Hepatic stellate cell (primary cell): ENCODE results near the gene NCOA5.

ENCODE experiments used
- DNase-seq: peaks from one replicate; pipeline ENCODE4 v3.0.0; 2011; ENCODE audit warnings: low spot score

NCOA5 gene

DNA sequence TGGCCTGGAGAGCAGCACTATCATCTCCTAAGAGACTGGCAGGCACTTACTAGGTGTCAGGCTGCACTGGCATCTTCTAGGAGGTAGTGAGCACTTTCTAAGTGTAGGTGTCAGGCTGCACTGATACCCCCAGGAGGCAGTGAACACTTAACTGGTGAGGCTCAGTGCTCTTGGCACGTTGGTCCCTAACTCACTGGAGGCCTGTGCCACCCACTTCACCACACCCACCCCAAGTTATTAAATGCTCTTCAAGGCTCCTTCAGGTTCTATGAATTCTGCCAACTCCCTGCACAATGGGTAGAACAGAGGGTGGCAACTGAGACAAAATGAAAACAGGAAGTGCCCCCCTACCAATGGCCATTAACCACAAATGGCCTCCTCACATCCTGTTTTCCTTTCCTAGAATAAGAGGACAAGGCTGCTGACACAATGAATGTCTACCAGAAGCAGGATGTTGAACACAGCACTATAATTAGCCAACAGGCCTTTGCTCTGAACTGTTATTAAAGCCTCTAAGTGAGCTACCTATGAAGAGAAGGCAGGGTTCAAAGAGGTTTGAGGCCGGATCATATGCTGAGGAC, 29.4 kb downstream of the NCOA5 start:
- DNase-seq = no peak

- DNase-seq = no peak
These were observed 31.0 kb downstream of the NCOA5 start for GRCh38 chr20:46058599-46059281.

- DNase-seq = peak; percentile 37
These were observed 31.7 kb downstream of the NCOA5 start for GRCh38 chr20:46057856-46058598.

DNA sequence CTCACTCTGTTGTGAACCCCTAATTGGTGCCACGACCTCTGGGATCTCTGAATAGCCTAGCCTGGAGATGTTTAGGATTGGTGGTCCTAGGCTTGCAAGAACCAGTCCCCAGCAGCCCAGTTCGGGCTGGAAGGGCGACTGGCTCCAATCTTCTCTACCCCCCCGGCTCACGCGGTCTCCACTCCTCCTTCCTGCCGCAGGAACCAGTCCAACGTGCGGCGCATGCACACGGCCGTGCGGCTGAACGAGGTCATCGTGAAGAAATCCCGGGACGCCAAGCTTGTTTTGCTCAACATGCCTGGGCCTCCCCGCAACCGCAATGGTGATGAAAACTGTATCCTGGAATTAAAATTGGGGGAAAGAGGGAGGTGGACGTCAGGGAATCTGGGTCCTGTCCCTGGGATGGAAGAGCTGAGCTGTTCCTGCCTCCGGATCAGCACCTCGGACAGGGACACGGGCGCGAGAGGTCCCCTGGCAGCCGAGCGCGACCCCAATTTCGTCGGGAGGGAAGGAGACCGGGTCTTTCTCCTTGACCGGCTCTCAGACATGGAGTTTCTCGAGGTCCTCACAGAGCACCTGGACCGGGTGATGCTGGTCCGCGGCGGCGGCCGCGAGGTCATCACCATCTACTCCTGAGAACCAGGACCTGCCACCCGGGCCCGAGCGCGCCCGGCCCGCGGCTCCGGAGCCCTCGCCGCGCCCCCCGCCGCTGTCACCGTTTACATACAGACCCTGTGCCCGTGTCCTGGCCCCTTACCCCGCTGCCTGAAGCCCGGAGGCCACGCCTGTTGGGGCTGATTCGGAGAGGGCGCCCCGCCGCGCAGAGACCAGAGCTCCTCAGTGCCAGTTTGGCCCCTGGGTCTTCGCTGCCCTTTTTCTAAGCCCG, 32.5 kb downstream of the NCOA5 start:
- DNase-seq = peak; percentile 51

DNA sequence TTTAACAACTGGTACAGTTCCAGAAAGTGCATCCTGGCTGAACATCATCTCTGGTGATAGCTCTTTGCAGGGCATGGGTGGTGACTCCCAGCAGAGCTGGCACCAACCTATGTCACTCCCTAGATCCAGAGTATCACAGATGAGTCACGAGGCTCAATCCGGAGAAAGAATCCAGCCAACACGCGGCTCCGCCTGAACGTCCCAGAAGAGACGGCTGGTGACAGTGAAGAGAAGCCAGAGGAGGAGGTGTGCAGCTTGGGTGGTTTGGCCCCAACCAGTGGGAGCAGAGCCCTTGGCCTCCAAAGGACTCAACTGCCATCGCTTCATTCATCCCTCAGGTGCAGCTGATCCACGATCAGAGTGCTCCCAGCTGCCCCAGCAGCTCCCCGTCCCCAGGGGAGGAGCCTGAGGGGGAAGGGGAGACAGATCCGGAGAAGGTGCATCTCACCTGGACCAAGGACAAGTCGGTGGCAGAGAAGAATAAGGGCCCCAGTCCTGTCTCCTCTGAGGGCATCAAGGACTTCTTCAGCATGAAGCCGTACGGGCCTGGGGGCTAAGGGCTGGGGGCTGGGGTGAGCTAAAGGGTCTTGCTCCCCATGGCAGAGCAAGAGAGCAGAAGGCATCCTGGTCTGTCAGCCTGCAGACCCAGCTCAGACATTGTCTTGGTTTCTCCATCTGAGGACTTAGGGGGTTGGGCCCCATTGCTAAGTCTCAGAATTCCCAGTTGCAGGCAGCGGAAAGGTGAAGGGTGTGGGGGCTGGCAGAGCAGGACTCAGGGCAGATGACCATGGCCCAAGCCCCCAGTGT, 33.5 kb downstream of the NCOA5 start:
- DNase-seq = no peak

DNA sequence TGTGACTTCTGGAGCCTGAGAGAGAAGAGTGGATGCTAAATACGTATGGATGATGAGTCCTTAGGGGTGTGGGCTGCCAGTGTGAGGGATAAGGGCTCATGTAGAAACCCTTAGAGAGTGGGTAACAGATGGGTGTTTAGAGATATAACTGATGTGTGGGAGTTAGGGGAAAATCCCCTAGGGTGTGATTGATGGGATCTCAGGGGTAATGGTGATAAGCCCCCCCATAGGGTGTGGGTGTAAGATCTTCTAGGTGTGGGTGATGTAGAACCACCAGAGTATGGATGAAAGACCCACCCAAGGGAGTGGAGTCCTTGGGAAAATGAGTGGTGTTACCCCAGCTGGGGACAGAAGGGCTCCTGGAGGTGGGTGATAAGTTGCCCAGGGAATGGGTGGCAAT, 34.5 kb downstream of the NCOA5 start:
- DNase-seq = no peak

DNA sequence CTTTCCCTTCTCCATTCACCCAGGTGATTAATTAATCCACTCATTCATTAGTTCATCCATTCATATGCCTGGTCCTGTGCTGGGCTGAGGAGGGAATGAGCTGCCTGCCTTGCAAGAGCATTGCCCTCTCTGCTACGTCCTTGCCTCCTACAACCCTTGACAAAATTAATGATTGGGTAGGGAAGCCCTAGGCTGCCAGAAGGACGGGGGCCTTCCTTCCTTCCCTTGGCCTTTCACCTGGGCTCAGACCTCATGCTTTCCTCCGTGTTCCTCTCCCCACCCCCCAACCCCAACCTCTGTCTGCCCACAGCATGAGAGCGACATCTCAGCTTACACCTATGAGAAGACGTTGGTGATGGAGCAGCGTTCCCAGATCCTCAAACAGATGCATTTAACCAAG, 35.2 kb downstream of the NCOA5 start:
- no peak for DNase-seq

- DNase-seq = no peak
These were observed 36.3 kb downstream of the NCOA5 start for GRCh38 chr20:46053416-46053815.

DNA sequence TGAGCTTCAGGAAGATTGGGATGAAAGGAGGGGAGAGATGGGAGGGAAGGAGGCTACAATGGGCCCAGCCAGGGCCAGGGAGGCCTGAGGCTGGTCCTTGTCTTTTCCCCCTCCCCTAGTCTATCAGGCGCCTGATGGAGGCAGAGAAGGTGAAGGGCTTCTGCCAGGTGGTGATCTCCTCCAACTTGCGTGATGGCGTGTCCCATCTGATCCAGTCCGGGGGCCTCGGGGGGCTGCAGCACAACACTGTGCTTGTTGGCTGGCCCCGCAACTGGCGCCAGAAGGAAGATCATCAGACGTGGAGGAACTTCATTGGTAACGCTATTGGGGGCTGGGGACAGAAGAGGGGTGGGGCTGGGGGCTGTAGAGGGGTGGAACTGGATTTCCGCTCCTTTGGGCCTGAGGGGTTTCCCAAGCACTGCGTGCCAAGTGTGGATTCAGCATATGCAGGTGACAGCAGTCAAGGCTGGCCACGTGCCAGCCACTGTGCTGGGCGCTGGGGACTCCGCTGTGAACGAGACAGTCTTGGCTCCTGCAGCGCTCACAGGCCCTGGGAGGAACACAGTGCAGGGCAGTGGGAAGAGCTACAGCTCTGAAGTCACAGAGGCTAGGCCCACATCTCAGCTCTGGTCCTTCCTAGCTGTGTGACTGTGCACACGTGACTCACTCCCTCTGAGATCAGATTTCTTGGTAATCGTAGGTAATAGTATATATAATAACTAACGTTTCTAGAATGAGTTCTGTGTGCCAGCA, 38.0 kb downstream of the NCOA5 start:
- no peak for DNase-seq

GRCh38 chr20:46050885-46051284, 38.9 kb downstream of the NCOA5 start:
- no peak for DNase-seq

DNA sequence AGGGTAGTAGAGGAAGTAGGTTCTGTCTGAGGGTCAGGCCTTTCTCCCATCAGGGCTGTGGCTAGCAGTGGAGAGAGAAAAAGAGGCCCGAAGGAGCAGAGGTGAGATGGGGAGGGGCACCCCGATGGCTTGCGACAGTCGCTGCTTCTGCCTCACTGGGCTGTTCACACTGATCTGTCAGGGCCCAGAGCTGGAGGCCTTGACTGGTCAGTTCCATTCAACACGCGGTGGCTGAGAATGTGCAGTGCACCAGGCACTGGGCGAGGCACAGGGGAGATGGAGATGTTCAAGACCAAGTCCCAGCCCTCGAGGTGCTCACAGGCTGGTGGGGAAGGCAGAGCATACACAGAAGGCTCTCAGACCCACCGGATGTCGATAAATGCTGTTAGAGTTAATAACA, 39.3 kb downstream of the NCOA5 start:
- no peak for DNase-seq

GRCh38 chr20:46049815-46050214, 39.9 kb downstream of the NCOA5 start:
- no peak for DNase-seq

DNA sequence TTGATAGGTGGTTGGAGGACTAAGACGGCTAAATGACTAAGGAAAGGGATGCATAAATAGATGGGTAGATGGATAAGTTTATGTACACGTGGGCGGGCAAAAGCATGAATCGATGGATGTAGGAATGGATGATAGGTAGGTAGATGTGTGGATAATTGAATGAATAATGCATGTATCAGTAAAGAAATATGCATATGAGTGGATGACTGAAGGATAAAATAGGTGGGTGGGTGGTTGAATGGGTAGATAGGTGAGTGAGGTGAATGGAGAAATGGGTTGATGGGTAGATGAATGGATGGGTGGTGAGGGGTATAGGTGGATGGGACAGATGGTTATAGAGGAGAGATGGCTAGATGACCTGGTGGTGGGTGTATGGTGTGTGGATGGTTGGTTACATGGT, 40.6 kb downstream of the NCOA5 start:
- DNase-seq = no peak

DNA sequence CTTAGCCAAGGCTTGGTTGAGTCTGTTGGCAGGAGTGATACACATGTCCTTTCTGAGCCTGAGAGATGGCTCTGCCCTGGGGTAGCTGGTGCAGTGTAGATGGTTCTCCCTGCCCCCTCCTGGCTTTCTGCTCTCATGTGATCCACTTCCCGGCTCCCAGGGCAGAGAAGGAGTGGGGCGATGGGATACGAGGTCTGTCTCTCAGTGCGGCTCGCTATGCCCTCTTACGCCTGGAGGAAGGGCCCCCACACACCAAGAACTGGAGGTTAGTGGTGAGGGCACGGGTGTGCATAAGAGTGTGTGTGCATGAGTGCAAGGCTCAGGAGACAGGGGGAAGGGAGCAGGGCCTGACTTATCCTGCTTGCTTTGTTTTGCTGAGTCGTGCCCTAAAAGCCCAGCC, 41.9 kb downstream of the NCOA5 start:
- DNase-seq = no peak

- no peak for DNase-seq
These were observed 43.0 kb downstream of the NCOA5 start for GRCh38 chr20:46046588-46047310.

- no peak for DNase-seq
These were observed 44.9 kb downstream of the NCOA5 start for GRCh38 chr20:46044896-46045295.

DNA sequence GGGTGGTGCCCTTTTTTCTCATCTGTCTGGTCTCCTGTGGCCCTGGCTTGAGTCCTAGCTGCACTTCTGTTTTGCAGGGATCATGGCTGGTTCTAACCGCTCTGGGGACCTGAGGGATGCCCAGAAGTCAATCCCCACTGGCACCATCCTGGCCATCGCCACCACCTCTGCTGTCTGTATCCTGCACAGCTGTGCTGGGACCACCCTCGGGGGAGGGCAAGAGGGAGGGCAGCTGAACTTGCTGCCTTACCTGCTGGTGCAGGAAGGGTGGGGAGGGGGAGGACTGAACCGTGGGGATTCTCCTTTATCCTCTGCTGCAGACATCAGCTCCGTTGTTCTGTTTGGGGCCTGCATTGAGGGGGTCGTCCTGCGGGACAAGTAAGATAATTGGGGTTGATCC, 46.2 kb downstream of the NCOA5 start:
- DNase-seq = no peak

GRCh38 chr20:46040902-46041535, 48.7 kb downstream of the NCOA5 start:
- DNase-seq = no peak

DNA sequence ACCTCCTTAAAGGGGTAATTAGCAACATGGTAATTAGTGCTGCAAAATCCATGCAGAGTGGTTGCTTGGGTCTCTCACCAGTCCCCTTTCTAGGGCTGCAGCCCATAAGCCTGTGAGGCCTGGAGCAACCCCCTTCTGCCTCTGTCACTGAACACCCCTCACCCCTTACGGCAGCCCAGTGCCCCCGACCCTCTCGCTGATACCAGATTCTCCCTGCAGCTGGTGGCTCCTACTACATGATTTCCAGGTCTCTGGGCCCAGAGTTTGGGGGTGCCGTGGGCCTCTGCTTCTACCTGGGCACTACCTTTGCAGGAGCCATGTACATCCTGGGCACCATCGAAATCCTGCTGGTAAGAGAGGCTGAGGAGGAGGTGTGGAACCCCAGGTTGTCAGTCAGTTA, 52.7 kb downstream of the NCOA5 start:
- DNase-seq = no peak

- no peak for DNase-seq
These were observed 53.4 kb downstream of the NCOA5 start for GRCh38 chr20:46036370-46036769.
